IPS-18a (cell line): ENCODE results near the gene CCR2.

ENCODE experiments used
- H3K27ac ChIP-seq: one replicate; pipeline ENCODE4 v1.5.1; 2013; ENCODE audit warnings: low read length
- H3K27me3 ChIP-seq: one replicate; pipeline ENCODE4 v1.6.1; 2013; ENCODE audit warnings: mild to moderate bottlenecking, low read length; ENCODE audit not compliant: control insufficient read depth, insufficient read depth
- H3K36me3 ChIP-seq: one replicate; pipeline ENCODE4 v1.6.1; 2013; ENCODE audit warnings: low read depth, low read length; ENCODE audit not compliant: control insufficient read depth
- H3K4me1 ChIP-seq: one replicate; pipeline ENCODE4 v1.6.1; 2013; ENCODE audit warnings: low read depth, low read length; ENCODE audit not compliant: control insufficient read depth
- H3K4me3 ChIP-seq: one replicate; pipeline ENCODE4 v1.5.1; 2013; ENCODE audit warnings: low read length
- H3K9ac ChIP-seq: one replicate; pipeline ENCODE4 v1.6.1; 2013; ENCODE audit warnings: mild to moderate bottlenecking, low read length, moderate library complexity
- H3K9me3 ChIP-seq: one replicate; pipeline ENCODE4 v1.6.1; 2013; ENCODE audit warnings: low read depth, low read length; ENCODE audit not compliant: control insufficient read depth

Gene CCR2

GRCh38 chr3:46335541-46335940 lies 18.4 kb upstream of the CCR2 start:
- H3K9me3 ChIP-seq, result peaks cover 12% of the 10 kb centered on the region
- no peak overlapping the region for H3K4me3 ChIP-seq

GRCh38 chr3:46337911-46338310 lies 16.0 kb upstream of the CCR2 start:
- H3K9ac ChIP-seq, result no peak overlapping the region
- no peaks in the 10 kb centered on the region for H3K36me3 ChIP-seq
- no peak overlapping the region for H3K4me3 ChIP-seq
- no peak overlapping the region for H3K27ac ChIP-seq
- H3K9me3 ChIP-seq, result peaks cover 17% of the 10 kb centered on the region
- no peaks in the 10 kb centered on the region for H3K27me3 ChIP-seq
- H3K4me1 ChIP-seq, result no peaks in the 10 kb centered on the region

More at GRCh38 chr3:46335541-46335940, 18.4 kb upstream of the CCR2 start:
- no peak overlapping the region for H3K9ac ChIP-seq
- H3K27ac ChIP-seq, result no peak overlapping the region
- no peaks in the 10 kb centered on the region for H3K4me1 ChIP-seq
- H3K27me3 ChIP-seq, result no peaks in the 10 kb centered on the region
- H3K36me3 ChIP-seq, result no peaks in the 10 kb centered on the region

- Histone ChIP-seq H3K4me3 (no peak overlapping the region), H3K4me1 (no peaks in the 10 kb centered on the region), H3K9ac (no peak overlapping the region), H3K27me3 (no peaks in the 10 kb centered on the region), H3K9me3 (peaks cover 17% of the 10 kb centered on the region), H3K36me3 (no peaks in the 10 kb centered on the region), H3K27ac (no peak overlapping the region)
Observed at GRCh38 chr3:46338840-46339239, 15.1 kb upstream of the CCR2 start.

- Histone ChIP-seq H3K36me3 (no peaks in the 10 kb centered on the region), H3K4me3 (no peak overlapping the region), H3K27me3 (no peaks in the 10 kb centered on the region), H3K27ac (no peak overlapping the region), H3K9ac (no peak overlapping the region), H3K9me3 (peaks cover 8% of the 10 kb centered on the region), H3K4me1 (no peaks in the 10 kb centered on the region)
Observed at GRCh38 chr3:46344476-46344875, 9.4 kb upstream of the CCR2 start.

GRCh38 chr3:46348823-46349482 lies 5.0 kb upstream of the CCR2 start:
- Histone ChIP-seq H3K4me1 (no peaks in the 10 kb centered on the region), H3K27me3 (no peaks in the 10 kb centered on the region), H3K36me3 (no peaks in the 10 kb centered on the region), H3K9me3 (peaks cover 3% of the 10 kb centered on the region), H3K27ac (no peak overlapping the region), H3K4me3 (no peak overlapping the region), H3K9ac (no peak overlapping the region)

GRCh38 chr3:46349484-46350261 lies 4.2 kb upstream of the CCR2 start:
- Histone ChIP-seq H3K9me3 (peaks cover 3% of the 10 kb centered on the region), H3K27me3 (no peaks in the 10 kb centered on the region), H3K4me3 (no peak overlapping the region), H3K36me3 (no peaks in the 10 kb centered on the region), H3K27ac (no peak overlapping the region), H3K4me1 (no peaks in the 10 kb centered on the region), H3K9ac (no peak overlapping the region)

GRCh38 chr3:46350262-46350565 lies 3.7 kb upstream of the CCR2 start:
- H3K9me3 ChIP-seq, result peaks cover 3% of the 10 kb centered on the region
- no peaks in the 10 kb centered on the region for H3K27me3 ChIP-seq
- no peak overlapping the region for H3K4me3 ChIP-seq
- H3K9ac ChIP-seq, result no peak overlapping the region
- H3K27ac ChIP-seq, result no peak overlapping the region
- H3K36me3 ChIP-seq, result no peaks in the 10 kb centered on the region
- H3K4me1 ChIP-seq, result no peaks in the 10 kb centered on the region

GRCh38 chr3:46351646-46352045 lies 2.3 kb upstream of the CCR2 start:
- Histone ChIP-seq H3K27ac (no peak overlapping the region), H3K36me3 (no peaks in the 10 kb centered on the region), H3K27me3 (no peaks in the 10 kb centered on the region), H3K9ac (no peak overlapping the region), H3K9me3 (no peaks in the 10 kb centered on the region), H3K4me1 (no peaks in the 10 kb centered on the region), H3K4me3 (no peak overlapping the region)

GRCh38 chr3:46353090-46353489 lies 821 bp upstream of the CCR2 start:
- no peak overlapping the region for H3K4me3 ChIP-seq
- H3K27ac ChIP-seq, result no peak overlapping the region
- H3K4me1 ChIP-seq, result no peaks in the 10 kb centered on the region
- no peaks in the 10 kb centered on the region for H3K27me3 ChIP-seq
- no peaks in the 10 kb centered on the region for H3K9me3 ChIP-seq
- no peak overlapping the region for H3K9ac ChIP-seq
- no peaks in the 10 kb centered on the region for H3K36me3 ChIP-seq

GRCh38 chr3:46354478-46354877 lies 567 bp downstream of the CCR2 start:
- no peaks in the 10 kb centered on the region for H3K36me3 ChIP-seq
- no peaks in the 10 kb centered on the region for H3K4me1 ChIP-seq
- no peak overlapping the region for H3K27ac ChIP-seq
- H3K27me3 ChIP-seq, result no peaks in the 10 kb centered on the region
- H3K9ac ChIP-seq, result no peak overlapping the region
- H3K9me3 ChIP-seq, result no peaks in the 10 kb centered on the region
- no peak overlapping the region for H3K4me3 ChIP-seq

- Histone ChIP-seq H3K9me3 (no peaks in the 10 kb centered on the region), H3K27ac (no peak overlapping the region), H3K9ac (no peak overlapping the region), H3K27me3 (no peaks in the 10 kb centered on the region), H3K4me3 (no peak overlapping the region), H3K4me1 (no peaks in the 10 kb centered on the region), H3K36me3 (no peaks in the 10 kb centered on the region)
Observed at GRCh38 chr3:46354984-46355383, 1.1 kb downstream of the CCR2 start.

GRCh38 chr3:46356276-46356675 lies 2.4 kb downstream of the CCR2 start:
- Histone ChIP-seq H3K4me1 (no peaks in the 10 kb centered on the region), H3K27ac (no peak overlapping the region), H3K9ac (no peak overlapping the region), H3K4me3 (no peak overlapping the region), H3K27me3 (no peaks in the 10 kb centered on the region), H3K36me3 (no peaks in the 10 kb centered on the region), H3K9me3 (no peaks in the 10 kb centered on the region)
